ENCODE data around the gene EDDM3A.

The EDDM3A gene

GRCh38 chr14:20775901-20776300 lies 30.2 kb downstream of the EDDM3A start:
- no peaks in the 10 kb centered on the region for H3K27me3 ChIP-seq (ENCODE audit: control insufficient read depth in 1 of 2, insufficient read depth in 2 of 2, low read length in 2 of 2)
- no peak overlapping the region for H3K9ac ChIP-seq (ENCODE audit: low read depth in 1 of 2, low read length in 2 of 2)
- H3K9me3 ChIP-seq (ENCODE audit: control insufficient read depth in 1 of 2, low read length in 2 of 2) = no peaks in the 10 kb centered on the region
- no peaks in the 10 kb centered on the region for H3K36me3 ChIP-seq (ENCODE audit: control insufficient read depth in 1 of 2, insufficient read depth in 2 of 2, low read length in 2 of 2)
- H3K4me3 ChIP-seq (ENCODE audit: low read depth in 1 of 2, low read length in 2 of 2) = no peak overlapping the region
- H3K27ac ChIP-seq (ENCODE audit: low read depth, low read length) = no peak overlapping the region
- H3K4me1 ChIP-seq (ENCODE audit: control insufficient read depth in 1 of 2, insufficient read depth in 2 of 2, low read length in 2 of 2) = peaks cover 2 to 3% of the 10 kb centered on the region in 2 donors

DNA sequence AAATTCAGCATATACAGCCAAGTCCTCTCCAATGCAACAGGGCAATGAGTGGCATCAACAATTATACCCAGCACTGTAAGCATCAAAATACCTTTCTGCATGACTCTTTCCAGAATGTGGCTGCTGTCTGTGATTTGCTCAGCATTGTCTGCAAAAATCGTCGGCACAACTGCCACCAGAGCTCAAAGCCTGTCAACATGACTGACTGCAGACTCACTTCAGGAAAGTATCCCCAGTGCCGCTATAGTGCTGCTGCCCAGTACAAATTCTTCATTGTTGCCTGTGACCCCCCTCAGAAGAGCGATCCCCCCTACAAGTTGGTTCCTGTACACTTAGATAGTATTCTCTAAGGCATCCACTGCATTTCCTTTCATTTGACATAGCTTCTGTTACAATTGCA lies 36.1 kb downstream of the EDDM3A start:
- H3K9me3 ChIP-seq (ENCODE audit: control insufficient read depth in 1 of 2, low read length in 2 of 2) = no peaks in the 10 kb centered on the region
- H3K9ac ChIP-seq (ENCODE audit: low read depth in 1 of 2, low read length in 2 of 2) = peak overlapping the region; percentile 9 to 10
- no peak overlapping the region for H3K27ac ChIP-seq (ENCODE audit: low read depth, low read length)
- no peaks in the 10 kb centered on the region for H3K27me3 ChIP-seq (ENCODE audit: control insufficient read depth in 1 of 2, insufficient read depth in 2 of 2, low read length in 2 of 2)
- no peaks in the 10 kb centered on the region for H3K36me3 ChIP-seq (ENCODE audit: control insufficient read depth in 1 of 2, insufficient read depth in 2 of 2, low read length in 2 of 2)
- peak overlapping the region; percentile 58 to 60 for H3K4me3 ChIP-seq (ENCODE audit: low read depth in 1 of 2, low read length in 2 of 2)
- peaks cover 13 to 20% of the 10 kb centered on the region in 2 donors for H3K4me1 ChIP-seq (ENCODE audit: control insufficient read depth in 1 of 2, insufficient read depth in 2 of 2, low read length in 2 of 2)

DNA sequence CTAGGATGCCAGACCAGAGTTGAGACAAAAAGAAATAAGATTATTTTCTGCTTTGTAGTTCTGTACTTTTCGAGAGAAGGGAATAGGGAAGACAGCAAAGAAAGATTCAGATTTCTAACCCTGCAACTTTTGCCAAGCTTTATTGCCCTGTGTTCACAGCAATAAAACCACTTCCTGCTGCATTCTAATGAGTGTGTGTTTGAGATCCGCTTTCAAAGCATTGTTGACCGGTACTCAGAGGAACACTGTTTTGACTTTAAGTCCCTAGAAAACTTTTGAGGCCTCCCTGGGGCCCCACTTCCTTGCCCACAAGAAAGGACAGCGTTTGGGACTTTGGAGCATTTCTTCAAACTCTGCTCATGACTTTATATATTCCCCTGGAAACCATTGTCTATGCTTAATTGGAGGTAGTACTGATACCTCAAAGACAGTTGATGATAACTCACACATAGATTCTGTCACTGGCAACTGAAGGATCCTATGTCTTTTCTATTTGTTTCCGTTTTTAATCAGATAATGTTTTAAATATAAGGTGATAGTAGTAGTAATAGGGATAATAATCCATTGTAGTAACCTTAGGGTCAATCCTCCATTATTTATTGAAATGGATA lies 36.7 kb downstream of the EDDM3A start:
- H3K4me3 ChIP-seq (ENCODE audit: low read depth in 1 of 2, low read length in 2 of 2) = peak overlapping the region; percentile 58 to 60
- no peaks in the 10 kb centered on the region for H3K36me3 ChIP-seq (ENCODE audit: control insufficient read depth in 1 of 2, insufficient read depth in 2 of 2, low read length in 2 of 2)
- H3K27ac ChIP-seq (ENCODE audit: low read depth, low read length) = no peak overlapping the region
- peaks cover 13 to 20% of the 10 kb centered on the region in 2 donors for H3K4me1 ChIP-seq (ENCODE audit: control insufficient read depth in 1 of 2, insufficient read depth in 2 of 2, low read length in 2 of 2)
- peak overlapping the region in 1 of 2 donors; percentile 9 for H3K9ac ChIP-seq (ENCODE audit: low read depth in 1 of 2, low read length in 2 of 2)
- H3K27me3 ChIP-seq (ENCODE audit: control insufficient read depth in 1 of 2, insufficient read depth in 2 of 2, low read length in 2 of 2) = no peaks in the 10 kb centered on the region
- H3K9me3 ChIP-seq (ENCODE audit: control insufficient read depth in 1 of 2, low read length in 2 of 2) = no peaks in the 10 kb centered on the region

DNA sequence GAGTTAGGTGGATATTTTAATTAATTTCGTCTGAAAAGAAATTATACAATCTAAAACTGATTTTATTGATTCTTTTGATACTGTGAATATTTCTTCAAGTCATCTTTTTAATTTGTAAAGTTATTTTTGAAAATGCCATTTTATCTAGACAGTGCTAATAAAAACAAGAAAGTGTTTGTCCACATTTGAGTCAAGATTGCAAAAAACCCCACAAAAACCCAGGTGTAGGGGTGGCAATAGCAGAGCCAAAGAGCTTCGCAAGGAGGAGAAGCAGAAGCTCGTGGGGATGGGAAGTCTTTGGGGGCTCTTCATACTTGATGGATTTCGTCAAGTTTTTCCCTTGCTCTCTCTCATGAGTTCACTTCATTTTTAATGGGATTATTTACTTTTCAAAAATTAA lies 41.3 kb downstream of the EDDM3A start:
- no peak overlapping the region for H3K27ac ChIP-seq (ENCODE audit: low read depth, low read length)
- H3K4me1 ChIP-seq (ENCODE audit: control insufficient read depth in 1 of 2, insufficient read depth in 2 of 2, low read length in 2 of 2) = peaks cover under 1 to 7% of the 10 kb centered on the region in 2 donors
- no peaks in the 10 kb centered on the region for H3K9me3 ChIP-seq (ENCODE audit: control insufficient read depth in 1 of 2, low read length in 2 of 2)
- H3K36me3 ChIP-seq (ENCODE audit: control insufficient read depth in 1 of 2, insufficient read depth in 2 of 2, low read length in 2 of 2) = no peaks in the 10 kb centered on the region
- no peaks in the 10 kb centered on the region for H3K27me3 ChIP-seq (ENCODE audit: control insufficient read depth in 1 of 2, insufficient read depth in 2 of 2, low read length in 2 of 2)
- no peak overlapping the region for H3K9ac ChIP-seq (ENCODE audit: low read depth in 1 of 2, low read length in 2 of 2)
- no peak overlapping the region for H3K4me3 ChIP-seq (ENCODE audit: low read depth in 1 of 2, low read length in 2 of 2)

- H3K9me3 ChIP-seq (ENCODE audit: control insufficient read depth in 1 of 2, low read length in 2 of 2) = no peaks in the 10 kb centered on the region
Observed at GRCh38 chr14:20789230-20789813, 43.6 kb downstream of the EDDM3A start.

GRCh38 chr14:20790464-20791116 lies 44.9 kb downstream of the EDDM3A start:
- Histone ChIP-seq H3K27ac (ENCODE audit: low read depth, low read length) (no peak overlapping the region), H3K4me1 (ENCODE audit: control insufficient read depth in 1 of 2, insufficient read depth in 2 of 2, low read length in 2 of 2) (no peaks in the 10 kb centered on the region)

More at GRCh38 chr14:20789230-20789813, 43.6 kb downstream of the EDDM3A start:
- Histone ChIP-seq H3K27me3 (ENCODE audit: control insufficient read depth in 1 of 2, insufficient read depth in 2 of 2, low read length in 2 of 2) (no peaks in the 10 kb centered on the region), H3K27ac (ENCODE audit: low read depth, low read length) (no peak overlapping the region), H3K9ac (ENCODE audit: low read depth in 1 of 2, low read length in 2 of 2) (no peak overlapping the region), H3K4me1 (ENCODE audit: control insufficient read depth in 1 of 2, insufficient read depth in 2 of 2, low read length in 2 of 2) (no peaks in the 10 kb centered on the region), H3K36me3 (ENCODE audit: control insufficient read depth in 1 of 2, insufficient read depth in 2 of 2, low read length in 2 of 2) (no peaks in the 10 kb centered on the region), H3K4me3 (ENCODE audit: low read depth in 1 of 2, low read length in 2 of 2) (no peak overlapping the region)

GRCh38 chr14:20791187-20791586 lies 45.5 kb downstream of the EDDM3A start:
- H3K4me1 ChIP-seq (ENCODE audit: control insufficient read depth in 1 of 2, insufficient read depth in 2 of 2, low read length in 2 of 2) = no peaks in the 10 kb centered on the region
- no peak overlapping the region for H3K27ac ChIP-seq (ENCODE audit: low read depth, low read length)
- no peak overlapping the region for H3K4me3 ChIP-seq (ENCODE audit: low read depth in 1 of 2, low read length in 2 of 2)
- H3K27me3 ChIP-seq (ENCODE audit: control insufficient read depth in 1 of 2, insufficient read depth in 2 of 2, low read length in 2 of 2) = no peaks in the 10 kb centered on the region
- H3K36me3 ChIP-seq (ENCODE audit: control insufficient read depth in 1 of 2, insufficient read depth in 2 of 2, low read length in 2 of 2) = no peaks in the 10 kb centered on the region
- H3K9me3 ChIP-seq (ENCODE audit: control insufficient read depth in 1 of 2, low read length in 2 of 2) = no peaks in the 10 kb centered on the region
- H3K9ac ChIP-seq (ENCODE audit: low read depth in 1 of 2, low read length in 2 of 2) = no peak overlapping the region

More at GRCh38 chr14:20790464-20791116, 44.9 kb downstream of the EDDM3A start:
- no peaks in the 10 kb centered on the region for H3K9me3 ChIP-seq (ENCODE audit: control insufficient read depth in 1 of 2, low read length in 2 of 2)
- H3K27me3 ChIP-seq (ENCODE audit: control insufficient read depth in 1 of 2, insufficient read depth in 2 of 2, low read length in 2 of 2) = no peaks in the 10 kb centered on the region
- H3K4me3 ChIP-seq (ENCODE audit: low read depth in 1 of 2, low read length in 2 of 2) = no peak overlapping the region
- no peaks in the 10 kb centered on the region for H3K36me3 ChIP-seq (ENCODE audit: control insufficient read depth in 1 of 2, insufficient read depth in 2 of 2, low read length in 2 of 2)
- no peak overlapping the region for H3K9ac ChIP-seq (ENCODE audit: low read depth in 1 of 2, low read length in 2 of 2)

DNA sequence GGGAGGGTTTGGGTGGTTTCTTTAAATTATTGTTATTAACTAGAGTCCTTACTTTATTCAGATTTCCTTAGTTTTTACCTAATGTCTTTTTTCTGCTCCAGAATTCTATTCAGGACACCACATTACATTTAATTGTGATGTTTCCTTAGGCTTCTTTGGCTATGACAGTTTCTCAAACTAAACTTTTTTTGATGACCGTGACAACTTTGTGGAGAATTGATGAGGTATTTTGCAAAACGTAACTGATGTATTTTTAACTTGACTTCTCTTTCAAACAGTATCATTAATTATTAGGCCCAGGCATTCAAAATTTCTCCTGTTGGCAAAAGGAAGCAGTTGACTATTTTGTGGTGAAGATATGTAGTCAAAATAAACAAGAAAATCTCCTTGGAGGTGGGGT lies 45.9 kb downstream of the EDDM3A start:
- no peaks in the 10 kb centered on the region for H3K4me1 ChIP-seq (ENCODE audit: control insufficient read depth in 1 of 2, insufficient read depth in 2 of 2, low read length in 2 of 2)
- no peak overlapping the region for H3K27ac ChIP-seq (ENCODE audit: low read depth, low read length)
- no peak overlapping the region for H3K4me3 ChIP-seq (ENCODE audit: low read depth in 1 of 2, low read length in 2 of 2)
- no peaks in the 10 kb centered on the region for H3K27me3 ChIP-seq (ENCODE audit: control insufficient read depth in 1 of 2, insufficient read depth in 2 of 2, low read length in 2 of 2)
- no peak overlapping the region for H3K9ac ChIP-seq (ENCODE audit: low read depth in 1 of 2, low read length in 2 of 2)
- H3K9me3 ChIP-seq (ENCODE audit: control insufficient read depth in 1 of 2, low read length in 2 of 2) = no peaks in the 10 kb centered on the region
- H3K36me3 ChIP-seq (ENCODE audit: control insufficient read depth in 1 of 2, insufficient read depth in 2 of 2, low read length in 2 of 2) = no peaks in the 10 kb centered on the region

GRCh38 chr14:20792556-20792955 lies 46.9 kb downstream of the EDDM3A start:
- Histone ChIP-seq H3K4me1 (ENCODE audit: control insufficient read depth in 1 of 2, insufficient read depth in 2 of 2, low read length in 2 of 2) (no peaks in the 10 kb centered on the region), H3K27me3 (ENCODE audit: control insufficient read depth in 1 of 2, insufficient read depth in 2 of 2, low read length in 2 of 2) (no peaks in the 10 kb centered on the region), H3K4me3 (ENCODE audit: low read depth in 1 of 2, low read length in 2 of 2) (no peak overlapping the region), H3K36me3 (ENCODE audit: control insufficient read depth in 1 of 2, insufficient read depth in 2 of 2, low read length in 2 of 2) (no peaks in the 10 kb centered on the region), H3K9ac (ENCODE audit: low read depth in 1 of 2, low read length in 2 of 2) (no peak overlapping the region), H3K9me3 (ENCODE audit: control insufficient read depth in 1 of 2, low read length in 2 of 2) (no peaks in the 10 kb centered on the region), H3K27ac (ENCODE audit: low read depth, low read length) (no peak overlapping the region)

DNA sequence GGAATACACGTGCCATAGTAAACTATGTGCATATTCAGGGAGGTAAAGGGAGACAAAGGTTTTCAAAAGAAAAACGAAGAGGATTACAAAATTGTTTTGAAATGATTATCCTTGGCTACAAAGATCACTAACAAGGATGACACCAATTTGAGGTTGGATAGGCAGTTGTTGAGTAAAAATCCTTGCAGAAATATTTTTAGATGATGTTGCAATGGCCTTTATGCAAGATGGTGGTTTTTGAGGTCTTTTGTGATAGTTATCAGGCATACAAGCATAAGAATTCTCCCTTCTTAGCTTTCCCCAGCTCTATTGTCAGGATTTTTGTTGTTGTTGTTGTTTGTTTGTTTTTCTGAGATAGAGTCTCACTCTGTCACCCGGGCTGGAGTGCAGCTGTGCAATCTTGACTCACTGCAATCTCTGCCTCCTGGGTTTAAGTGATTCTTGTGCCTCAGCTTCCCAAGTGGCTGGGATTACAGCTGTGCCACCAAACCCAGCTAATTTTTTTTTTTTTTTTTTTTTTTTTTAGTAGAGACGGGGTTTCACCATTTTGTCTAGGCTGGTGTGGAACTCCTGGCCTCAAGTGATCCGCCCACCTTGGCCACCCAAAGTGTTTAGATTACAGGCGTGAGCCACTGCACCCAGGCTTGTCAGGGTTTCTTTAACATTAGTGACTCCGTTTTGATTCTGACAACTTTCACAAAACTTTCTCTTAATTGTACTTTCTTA lies 49.1 kb downstream of the EDDM3A start:
- no peak overlapping the region for H3K9ac ChIP-seq (ENCODE audit: low read depth in 1 of 2, low read length in 2 of 2)
- no peaks in the 10 kb centered on the region for H3K9me3 ChIP-seq (ENCODE audit: control insufficient read depth in 1 of 2, low read length in 2 of 2)
- H3K36me3 ChIP-seq (ENCODE audit: control insufficient read depth in 1 of 2, insufficient read depth in 2 of 2, low read length in 2 of 2) = no peaks in the 10 kb centered on the region
- H3K4me3 ChIP-seq (ENCODE audit: low read depth in 1 of 2, low read length in 2 of 2) = no peak overlapping the region
- H3K4me1 ChIP-seq (ENCODE audit: control insufficient read depth in 1 of 2, insufficient read depth in 2 of 2, low read length in 2 of 2) = peaks cover 0 to 9% of the 10 kb centered on the region in 2 donors
- H3K27ac ChIP-seq (ENCODE audit: low read depth, low read length) = no peak overlapping the region
- H3K27me3 ChIP-seq (ENCODE audit: control insufficient read depth in 1 of 2, insufficient read depth in 2 of 2, low read length in 2 of 2) = no peaks in the 10 kb centered on the region

Data from duodenal mucosa (tissue), 2 donors.